A549 (cell line): Measurements from ENCODE around the gene ARHGAP4. TPM values are rescaled to one million over a fixed set of nuclear protein-coding genes. Genes with fewer than 3 reads are reported as not detected.

Source experiments
- ATAC-seq, 2 experiments: fragments of 200-7000 bp in 1 of 2; fragments of >200 bp in 1 of 2; cut with Nextera tagmentation in 1 of 2; cut with Tn5 transposase in 1 of 2; 3 replicates each; pipeline versions ENCODE4 v1.8.0 to v1.9.1; 2018 to 2020; ENCODE audit warnings: mild to moderate bottlenecking in 1 of 2, moderate library complexity in 1 of 2
- CTCF ChIA-PET: fragments of 300-600 bp; sonication (Branson Sonifier 250); formaldehyde crosslinking; extraction: SDS; loops from one replicate; lab custom pipeline; 2021; ENCODE audit warnings: antibody characterized with exemption, inconsistent platforms; lab: Yijun Ruan, JAX
- POLR2A ChIA-PET: fragments of 350-600 bp; formaldehyde crosslinking; extraction: SDS; loops from one replicate; lab custom pipeline; 2021; ENCODE audit warnings: antibody characterized with exemption, inconsistent platforms; lab: Yijun Ruan, JAX
- DNase-seq, 2 experiments: peaks; one replicate each; pipeline versions ENCODE4 v3.0.0 to v3.0.0-alpha.2; 2011 to 2016; ENCODE audit warnings: low read depth in 1 of 2, low spot score in 1 of 2
- FAIRE-seq: peaks from 2 replicates; lab custom pipeline; 2011; peaks lifted over from hg19 to GRCh38; lab: Jason Lieb, UNC
- H3K27ac ChIP-seq, 2 experiments: fragments of >200 bp; sonication (Bioruptor Twin); formaldehyde crosslinking; 3 replicates each; pipeline ENCODE4 v1.5.1; 2016 to 2017
- H3K4me1 ChIP-seq: fragments of >200 bp; sonication (Bioruptor Twin); formaldehyde crosslinking; 3 replicates; pipeline ENCODE4 v1.6.1; 2016
- H3K4me2 ChIP-seq: fragments of >200 bp; sonication (Bioruptor Twin); formaldehyde crosslinking; 3 replicates; pipeline ENCODE4 v1.6.1; 2016
- H3K4me3 ChIP-seq: fragments of >200 bp; sonication (Bioruptor Twin); formaldehyde crosslinking; 3 replicates; pipeline ENCODE4 v1.5.1; 2016
- H3K9me3 ChIP-seq: fragments of >200 bp; sonication (Bioruptor Twin); formaldehyde crosslinking; 3 replicates; pipeline ENCODE4 v1.6.1; 2016
- CBX2 ChIP-seq: fragments of 200-600 bp; sonication (generic); IDR thresholded peaks from 2 replicates; pipeline ENCODE4 v1.6.1; 2016; ENCODE audit warnings: low read depth, mild to moderate bottlenecking, borderline replicate concordance
- CBX8 ChIP-seq: fragments of 200-600 bp; sonication (generic); IDR thresholded peaks from 2 replicates; pipeline ENCODE4 v1.6.1; 2016
- CEBPB ChIP-seq, 2 experiments: fragments of >200 bp in 1 of 2; sonication (Bioruptor Twin) in 1 of 2; formaldehyde crosslinking in 1 of 2; IDR thresholded peaks; 2 replicates each; pipeline ENCODE4 v1.6.1; 2012 to 2016
- CHD2 ChIP-seq: fragments of 150-350 bp; IDR thresholded peaks from 2 replicates; pipeline ENCODE4 v1.6.1; 2014; ENCODE audit warnings: low read length; ENCODE audit not compliant: partially characterized antibody
- CHD4 ChIP-seq: fragments of 200-600 bp; sonication (generic); IDR thresholded peaks from 2 replicates; pipeline ENCODE4 v1.6.1; 2016; ENCODE audit warnings: antibody characterized with exemption, mild to moderate bottlenecking, borderline replicate concordance
- EHF ChIP-seq: fragments of 250-450 bp; sonication (Bioruptor Pico); IDR thresholded peaks from 2 replicates; pipeline ENCODE4 v1.5.0; 2020; ENCODE audit warnings: mild to moderate bottlenecking
- EP300 ChIP-seq, 2 experiments: fragments of >200 bp; sonication (Bioruptor Twin); formaldehyde crosslinking; IDR thresholded peaks; 2 replicates in 1 of 2; 3 replicates in 1 of 2; pipeline ENCODE4 v1.6.1; 2016 to 2017
- FOSB ChIP-seq: fragments of 250-450 bp; sonication (Bioruptor Pico); IDR thresholded peaks from 2 replicates; pipeline ENCODE4 v1.5.0; 2020; ENCODE audit warnings: mild to moderate bottlenecking, moderate library complexity
- FOXS1 ChIP-seq: fragments of 250-450 bp; sonication (Bioruptor Pico); IDR thresholded peaks from 2 replicates; pipeline ENCODE4 v1.5.0; 2020; ENCODE audit warnings: mild to moderate bottlenecking, moderate library complexity
- GATA3 ChIP-seq: IDR thresholded peaks from 2 replicates; pipeline ENCODE4 v1.6.1; 2012; ENCODE audit warnings: borderline replicate concordance
- HDAC2 ChIP-seq: fragments of 200-600 bp; sonication (generic); IDR thresholded peaks from 2 replicates; pipeline ENCODE4 v1.6.1; 2016
- HEYL ChIP-seq: fragments of 250-450 bp; sonication (Bioruptor Pico); IDR thresholded peaks from 2 replicates; pipeline ENCODE4 v1.8.0; 2021; ENCODE audit warnings: mild to moderate bottlenecking, moderate library complexity
- HOXB5 ChIP-seq: fragments of 250-450 bp; sonication (Bioruptor Pico); IDR thresholded peaks from 2 replicates; pipeline ENCODE4 v1.5.0; 2020; ENCODE audit warnings: mild to moderate bottlenecking, moderate library complexity
- JUN ChIP-seq, 2 experiments: fragments of >200 bp; sonication (Bioruptor Twin); formaldehyde crosslinking; IDR thresholded peaks; 2 replicates in 1 of 2; 3 replicates in 1 of 2; pipeline ENCODE4 v1.6.1; 2016 to 2017
- JUNB ChIP-seq: fragments of >200 bp; sonication (Bioruptor Twin); formaldehyde crosslinking; IDR thresholded peaks from 2 replicates; pipeline ENCODE4 v1.6.1; 2016
- KDM1A ChIP-seq: fragments of 200-600 bp; sonication (generic); IDR thresholded peaks from 2 replicates; pipeline ENCODE4 v1.6.1; 2016; ENCODE audit warnings: low read depth, mild to moderate bottlenecking
- MAFK ChIP-seq: fragments of 450-650 bp; IDR thresholded peaks from 2 replicates; pipeline ENCODE4 v1.6.1; 2014; ENCODE audit not compliant: partially characterized antibody
- MAZ ChIP-seq: fragments of 150-350 bp; IDR thresholded peaks from 2 replicates; pipeline ENCODE4 v1.6.1; 2014; ENCODE audit warnings: antibody characterized with exemption, low read depth, low read length, borderline replicate concordance
- NR3C1 ChIP-seq: fragments of >200 bp; sonication (Bioruptor Twin); formaldehyde crosslinking; IDR thresholded peaks from 3 replicates; pipeline ENCODE4 v1.6.1; 2017
- PHF8 ChIP-seq: fragments of 200-600 bp; sonication (generic); IDR thresholded peaks from 2 replicates; pipeline ENCODE4 v1.6.1; 2016; ENCODE audit warnings: low read depth, mild to moderate bottlenecking, antibody characterized with exemption, moderate library complexity, borderline replicate concordance
- POLR2AphosphoS2 ChIP-seq: conservative IDR thresholded peaks from 2 replicates; pipeline ENCODE4 v1.6.1; 2012; ENCODE audit warnings: low read length, improper control_type of control experiment, inconsistent platforms
- RARB ChIP-seq: fragments of 250-450 bp; sonication (Bioruptor Pico); IDR thresholded peaks from 2 replicates; pipeline ENCODE4 v1.8.0; 2021; ENCODE audit warnings: mild to moderate bottlenecking, moderate library complexity
- RFX5 ChIP-seq: fragments of 450-650 bp; IDR thresholded peaks from 2 replicates; pipeline ENCODE4 v1.7.1; 2014; ENCODE audit warnings: antibody characterized with exemption, mild to moderate bottlenecking, moderate library complexity
- TP53 ChIP-seq: fragments of 250-450 bp; sonication (Bioruptor Pico); IDR thresholded peaks from 2 replicates; pipeline ENCODE4 v1.5.0; 2021; ENCODE audit warnings: mild to moderate bottlenecking, moderate library complexity
- USF2 ChIP-seq: fragments of 450-650 bp; IDR thresholded peaks from 2 replicates; pipeline ENCODE4 v1.6.1; 2014; ENCODE audit warnings: antibody characterized with exemption
- ZC3H11A ChIP-seq: fragments of 450-650 bp; IDR thresholded peaks from 2 replicates; pipeline ENCODE4 v1.6.1; 2014; ENCODE audit warnings: antibody characterized with exemption, mild to moderate bottlenecking
- ZSCAN20 ChIP-seq: fragments of 250-450 bp; sonication (Bioruptor Pico); IDR thresholded peaks from 2 replicates; pipeline ENCODE4 v1.8.0; 2022; ENCODE audit warnings: mild to moderate bottlenecking, moderate library complexity
- WGBS: methylation state at CpG from one replicate; pipeline ENCODE4 v1.1.6; 2017; ENCODE audit errors: missing lambda C conversion rate; 5-methylcytosine and 5-hydroxymethylcytosine counted together
- polyA plus RNA-seq, 4 experiments: library from polyadenylated mRNA; depleted of rRNA in 3 of 4; stranded (reverse); fragments of >200 nt; fragmentation: RNase III in 1 of 4; extraction: RNeasy Plus Mini Kit Qiagen cat#74134 plus additional on column Dnase treatment in 1 of 4; gene quantifications; 2 replicates in 3 of 4; 3 replicates in 1 of 4; pipeline ENCODE4 v1.2.3, GENCODE V29; 2011 to 2017
- TF ChIP-seq, protein P1 (sequence below): fragments of 250-450 bp; sonication (Bioruptor Pico); IDR thresholded peaks from 2 replicates; pipeline ENCODE4 v1.5.0; 2021; ENCODE audit warnings: mild to moderate bottlenecking, moderate library complexity, borderline replicate concordance

Gene ARHGAP4
- polyA plus RNA-seq, 2 of the 4 experiments (the other 2 are of a cell fraction): 0.78 to 0.98 TPM

DNA sequence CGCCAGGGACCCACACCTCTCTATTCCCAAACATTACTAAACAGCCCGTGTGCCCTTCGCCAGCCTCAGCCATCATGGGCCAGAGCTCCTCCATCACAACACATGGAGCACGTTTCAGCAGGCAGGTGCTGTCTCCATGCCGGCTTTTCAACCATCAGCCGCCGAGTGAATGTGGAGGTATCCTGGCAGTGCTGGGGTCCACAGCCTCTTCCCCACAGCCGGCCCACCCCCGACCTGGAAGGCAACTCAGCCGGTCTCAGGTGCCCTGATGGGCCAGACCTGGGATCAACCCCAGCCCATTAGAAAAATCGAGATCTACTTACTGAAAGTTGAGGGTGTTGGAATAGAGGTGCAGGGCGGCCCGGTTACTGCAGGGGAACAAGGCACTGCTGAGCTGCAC, 5.7 kb upstream of the ARHGAP4 start:
- DNase-seq: no peak
- H3K4me3 ChIP-seq: no peak overlapping the region
- ChIA-PET POLR2A (no interaction called here), CTCF (interaction anchor here (4.5 to 25.1 kb wide), 2 partner anchors 9 to 14 kb away, joined by 26 to 363 read pairs; partner anchors contain the start of gene RENBP)
- no peak overlapping the region for H3K4me2 ChIP-seq
- ATAC-seq: no peak
- peaks cover 22% of the 10 kb centered on the region for H3K4me1 ChIP-seq
- H3K27ac ChIP-seq: no peak overlapping the region
- 92% methylated on average over 10 of the region's 13 CpGs for WGBS
- TF ChIP-seq EHF (CRISPR knock-in tag): no peak
- TF ChIP-seq HEYL (CRISPR knock-in tag): no peak
- no peak for TF ChIP-seq CBX8
- TF ChIP-seq JUN (IDR thresholded peaks at IDR 0.05): no peak
- no peak for TF ChIP-seq PHF8
- no peak for TF ChIP-seq CHD4
- no peak for TF ChIP-seq NR3C1
- no peak for TF ChIP-seq GATA3
- no peak for TF ChIP-seq FOSB (CRISPR knock-in tag)
- TF ChIP-seq, all 56 proteins: peak for 0
- no peak for FAIRE-seq
- H3K9me3 ChIP-seq: no peaks in the 10 kb centered on the region

DNA sequence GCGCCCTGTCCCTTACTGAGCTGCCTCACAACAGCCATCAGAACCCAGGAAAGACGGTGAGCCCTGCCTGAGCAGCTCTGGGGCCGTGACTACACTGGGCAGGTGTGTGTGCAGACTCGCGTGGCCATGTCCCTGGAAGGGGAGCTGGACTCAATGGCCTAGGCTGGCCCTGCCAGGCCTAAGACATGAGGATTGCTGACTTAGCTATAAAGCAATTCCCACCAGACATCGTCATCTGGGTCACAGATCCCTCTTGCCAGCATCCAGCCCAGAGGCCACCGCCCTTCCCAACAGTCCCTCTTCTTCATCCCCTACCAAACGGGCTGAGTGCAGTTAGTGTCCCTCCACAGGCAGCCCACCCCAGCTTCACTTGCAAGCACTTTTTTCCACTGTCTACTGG, 5.1 kb upstream of the ARHGAP4 start:
- ATAC-seq: no peak
- H3K4me2 ChIP-seq: no peak overlapping the region
- CTCF ChIA-PET: interaction anchor here (0.6 to 25.1 kb wide), 3 partner anchors 8 to 105 kb away, joined by 3 to 363 read pairs (median 26); partner anchors contain the start of gene RENBP
- FAIRE-seq: no peak
- H3K4me1 ChIP-seq: peaks cover 23% of the 10 kb centered on the region
- H3K27ac ChIP-seq: no peak overlapping the region
- POLR2A ChIA-PET: no interaction called here
- 93% methylated on average over 4 of the region's 8 CpGs for WGBS
- H3K9me3 ChIP-seq: no peaks in the 10 kb centered on the region
- no peak overlapping the region for H3K4me3 ChIP-seq
- TF ChIP-seq MAFK: peak; percentile 77
- no peak for TF ChIP-seq EHF (CRISPR knock-in tag)
- TF ChIP-seq CHD2: no peak
- TF ChIP-seq, all 56 proteins: peak for 1
- no peak for DNase-seq

GRCh38 chrX:153930011-153930910, 4.2 kb upstream of the ARHGAP4 start:
- peaks cover 23% of the 10 kb centered on the region for H3K4me1 ChIP-seq
- 92% methylated on average over 22 of the region's 31 CpGs for WGBS
- no peak for DNase-seq
- no peak overlapping the region for H3K4me2 ChIP-seq
- TF ChIP-seq POLR2AphosphoS2: no peak
- no peak for TF ChIP-seq CHD2
- TF ChIP-seq MAFK: no peak
- TF ChIP-seq CHD4: no peak
- no peak for TF ChIP-seq CBX2
- POLR2A ChIA-PET: interaction anchor here (1.0 kb wide), 1 partner anchor 10 kb away, joined by 3 read pairs; no protein-coding TSS in a partner anchor
- FAIRE-seq: no peak
- H3K4me3 ChIP-seq: no peak overlapping the region
- H3K27ac ChIP-seq: no peak overlapping the region
- CTCF ChIA-PET: interaction anchor here (1.4 to 25.1 kb wide), 2 partner anchors 15 to 166 kb away, joined by 8 to 363 read pairs; partner anchors contain the start of genes PLXNB3 and RENBP
- no peaks in the 10 kb centered on the region for H3K9me3 ChIP-seq
- no peak for ATAC-seq

DNA sequence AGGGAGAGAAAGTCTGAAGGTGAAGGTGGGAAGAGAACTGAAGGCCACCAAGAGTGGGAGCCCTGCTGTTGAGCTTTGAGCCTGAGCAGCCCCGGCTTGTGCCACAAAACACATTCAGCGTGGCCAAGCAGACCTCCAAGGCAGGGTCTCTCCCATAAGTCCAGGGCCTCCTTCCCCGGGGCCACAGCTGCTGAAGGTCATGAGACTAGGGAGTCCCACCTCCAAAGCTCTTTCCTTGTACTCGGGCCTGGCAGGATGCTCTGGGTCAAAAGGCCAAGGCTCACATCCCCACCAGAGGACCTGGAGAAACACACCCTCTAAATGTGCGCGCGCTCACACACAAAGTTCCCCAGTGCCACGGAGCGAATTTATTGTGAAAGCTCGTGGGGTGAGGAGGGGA, 3.5 kb upstream of the ARHGAP4 start:
- ChIA-PET POLR2A (interaction anchor here (1.0 kb wide), 1 partner anchor 11 kb away, joined by 3 read pairs; no protein-coding TSS in a partner anchor), CTCF (interaction anchor here (1.0 to 25.1 kb wide), 3 partner anchors 9 to 165 kb away, joined by 3 to 363 read pairs (median 8); partner anchors contain the start of genes PLXNB3 and RENBP)
- WGBS: 95% methylated on average over 6 of the region's 10 CpGs
- FAIRE-seq (no peak), DNase-seq (no peak), ATAC-seq (no peak)
- Histone ChIP-seq H3K27ac (0 out of 6 replicates have a peak overlapping the region, but pooled peaks of 1 of the 2 experiments have one; percentile 20), H3K4me1 (peaks cover 23% of the 10 kb centered on the region), H3K4me2 (peak overlapping the region; percentile 70), H3K9me3 (no peaks in the 10 kb centered on the region), H3K4me3 (no peak overlapping the region)
- TF ChIP-seq ZSCAN20 (CRISPR knock-in tag): no peak
- TF ChIP-seq JUN (IDR thresholded peaks at IDR 0.05): no peak
- TF ChIP-seq USF2: no peak
- no peak for TF ChIP-seq JUNB
- no peak for TF ChIP-seq KDM1A
- no peak for TF ChIP-seq CEBPB (IDR thresholded peaks at IDR 0.05)
- TF ChIP-seq, protein P1, sequence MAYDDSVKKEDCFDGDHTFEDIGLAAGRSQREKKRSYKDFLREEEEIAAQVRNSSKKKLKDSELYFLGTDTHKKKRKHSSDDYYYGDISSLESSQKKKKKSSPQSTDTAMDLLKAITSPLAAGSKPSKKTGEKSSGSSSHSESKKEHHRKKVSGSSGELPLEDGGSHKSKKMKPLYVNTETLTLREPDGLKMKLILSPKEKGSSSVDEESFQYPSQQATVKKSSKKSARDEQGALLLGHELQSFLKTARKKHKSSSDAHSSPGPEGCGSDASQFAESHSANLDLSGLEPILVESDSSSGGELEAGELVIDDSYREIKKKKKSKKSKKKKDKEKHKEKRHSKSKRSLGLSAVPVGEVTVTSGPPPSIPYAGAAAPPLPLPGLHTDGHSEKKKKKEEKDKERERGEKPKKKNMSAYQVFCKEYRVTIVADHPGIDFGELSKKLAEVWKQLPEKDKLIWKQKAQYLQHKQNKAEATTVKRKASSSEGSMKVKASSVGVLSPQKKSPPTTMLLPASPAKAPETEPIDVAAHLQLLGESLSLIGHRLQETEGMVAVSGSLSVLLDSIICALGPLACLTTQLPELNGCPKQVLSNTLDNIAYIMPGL (CRISPR knock-in tag): no peak
- TF ChIP-seq RARB: no peak
- TF ChIP-seq HDAC2: no peak
- no peak for TF ChIP-seq ZC3H11A
- TF ChIP-seq FOXS1 (CRISPR knock-in tag): no peak
- no peak for TF ChIP-seq RFX5
- TF ChIP-seq MAZ: no peak
- no peak for TF ChIP-seq TP53 (CRISPR knock-in tag)
- no peak for TF ChIP-seq EP300 (IDR thresholded peaks at IDR 0.05)
- no peak for TF ChIP-seq HOXB5 (CRISPR knock-in tag)
